Measurements from ENCODE around the gene MOB3B.

DNA sequence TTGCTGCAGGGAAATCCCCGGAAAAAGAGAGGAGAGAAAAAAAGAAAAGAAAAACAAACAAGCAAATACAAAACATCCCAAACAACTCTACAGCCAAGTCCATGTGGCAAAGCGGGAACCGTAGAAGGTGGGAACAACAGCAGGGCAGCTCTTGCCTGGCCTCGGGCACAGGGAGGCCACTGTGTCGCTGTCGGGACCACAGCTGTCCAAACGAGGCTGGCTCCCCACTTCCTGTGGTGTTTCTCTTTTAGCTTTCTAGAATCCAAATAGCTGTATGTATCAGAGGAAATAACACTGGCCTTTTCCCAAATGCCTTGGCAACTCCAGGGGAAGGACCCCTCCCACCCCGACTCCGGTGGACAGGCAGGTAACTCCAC is 191.1 kb downstream of the MOB3B start:
- no peak for TF ChIP-seq POLR2A (IDR thresholded peaks at IDR 0.05)
- TF ChIP-seq, protein P1, sequence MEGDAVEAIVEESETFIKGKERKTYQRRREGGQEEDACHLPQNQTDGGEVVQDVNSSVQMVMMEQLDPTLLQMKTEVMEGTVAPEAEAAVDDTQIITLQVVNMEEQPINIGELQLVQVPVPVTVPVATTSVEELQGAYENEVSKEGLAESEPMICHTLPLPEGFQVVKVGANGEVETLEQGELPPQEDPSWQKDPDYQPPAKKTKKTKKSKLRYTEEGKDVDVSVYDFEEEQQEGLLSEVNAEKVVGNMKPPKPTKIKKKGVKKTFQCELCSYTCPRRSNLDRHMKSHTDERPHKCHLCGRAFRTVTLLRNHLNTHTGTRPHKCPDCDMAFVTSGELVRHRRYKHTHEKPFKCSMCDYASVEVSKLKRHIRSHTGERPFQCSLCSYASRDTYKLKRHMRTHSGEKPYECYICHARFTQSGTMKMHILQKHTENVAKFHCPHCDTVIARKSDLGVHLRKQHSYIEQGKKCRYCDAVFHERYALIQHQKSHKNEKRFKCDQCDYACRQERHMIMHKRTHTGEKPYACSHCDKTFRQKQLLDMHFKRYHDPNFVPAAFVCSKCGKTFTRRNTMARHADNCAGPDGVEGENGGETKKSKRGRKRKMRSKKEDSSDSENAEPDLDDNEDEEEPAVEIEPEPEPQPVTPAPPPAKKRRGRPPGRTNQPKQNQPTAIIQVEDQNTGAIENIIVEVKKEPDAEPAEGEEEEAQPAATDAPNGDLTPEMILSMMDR (IDR thresholded peaks at IDR 0.05) = no peak
